Epidermal melanocyte (primary cell): Measurements from ENCODE around the gene BORCS5.
A peak's percentile ranks its signal among the peaks of the same experiment; 100 is the strongest.
"Not testable (repeated sequence)": the region's sequence is repeated elsewhere in the genome, so short reads cannot be mapped to it uniquely, and the experiment has no call there.

Experiments used
- DNase-seq: peaks from one replicate; pipeline ENCODE4 v3.0.0; 2011; ENCODE audit warnings: low spot score; ENCODE audit not compliant: insufficient read length

Gene BORCS5

GRCh38 chr12:12482959-12483358 is 126.1 kb downstream of the BORCS5 start:
- no peak for DNase-seq

GRCh38 chr12:12483438-12483837 is 126.6 kb downstream of the BORCS5 start:
- DNase-seq, result no peak

DNA sequence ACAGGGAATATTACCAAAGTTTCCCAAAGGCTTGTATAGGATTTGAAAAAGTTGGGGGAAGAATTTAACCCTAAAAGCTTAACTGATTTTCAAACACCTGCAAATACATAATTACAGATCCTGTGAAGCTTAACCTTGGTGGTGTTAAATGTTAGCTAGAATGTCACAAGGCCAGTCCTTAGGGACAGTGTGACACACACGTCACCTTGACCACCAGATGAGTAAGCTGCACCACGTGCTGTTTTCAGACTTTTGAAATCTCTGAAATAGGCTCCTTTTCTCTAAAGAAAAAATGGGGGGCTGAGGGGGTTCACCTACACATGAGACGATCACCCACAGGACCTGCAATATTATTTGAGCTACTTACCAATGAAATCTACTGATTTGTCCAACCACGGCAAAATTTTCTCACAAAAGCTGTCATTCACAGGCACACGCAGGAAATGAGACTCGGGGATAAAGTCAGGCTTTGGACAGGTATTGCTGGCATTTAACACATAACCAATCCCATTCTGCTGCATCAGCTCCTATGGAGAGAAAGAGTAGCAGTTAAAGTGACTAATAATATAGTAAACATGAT is 129.9 kb downstream of the BORCS5 start:
- DNase-seq, result no peak

- no peak for DNase-seq
Measured at GRCh38 chr12:12487490-12487889, 130.6 kb downstream of the BORCS5 start.

DNA sequence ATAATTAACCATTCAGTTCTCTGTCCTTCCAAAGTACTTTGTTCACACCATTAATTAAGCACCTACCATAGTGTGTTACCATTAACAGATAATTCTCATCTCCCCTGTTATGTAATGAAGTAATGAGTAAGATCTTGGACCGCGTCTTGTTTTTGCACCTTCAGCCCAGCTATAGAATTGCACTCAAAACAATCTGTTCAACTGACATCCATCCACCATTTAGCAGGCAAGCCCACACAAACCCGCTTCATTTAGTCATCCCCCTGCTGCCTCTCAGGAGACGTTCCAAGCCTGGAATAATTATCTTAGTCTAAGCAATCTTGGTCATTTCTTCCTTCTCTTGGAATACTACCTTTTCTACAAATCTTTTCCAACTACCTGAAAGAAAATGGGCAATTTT is 131.4 kb downstream of the BORCS5 start:
- no peak for DNase-seq

DNA sequence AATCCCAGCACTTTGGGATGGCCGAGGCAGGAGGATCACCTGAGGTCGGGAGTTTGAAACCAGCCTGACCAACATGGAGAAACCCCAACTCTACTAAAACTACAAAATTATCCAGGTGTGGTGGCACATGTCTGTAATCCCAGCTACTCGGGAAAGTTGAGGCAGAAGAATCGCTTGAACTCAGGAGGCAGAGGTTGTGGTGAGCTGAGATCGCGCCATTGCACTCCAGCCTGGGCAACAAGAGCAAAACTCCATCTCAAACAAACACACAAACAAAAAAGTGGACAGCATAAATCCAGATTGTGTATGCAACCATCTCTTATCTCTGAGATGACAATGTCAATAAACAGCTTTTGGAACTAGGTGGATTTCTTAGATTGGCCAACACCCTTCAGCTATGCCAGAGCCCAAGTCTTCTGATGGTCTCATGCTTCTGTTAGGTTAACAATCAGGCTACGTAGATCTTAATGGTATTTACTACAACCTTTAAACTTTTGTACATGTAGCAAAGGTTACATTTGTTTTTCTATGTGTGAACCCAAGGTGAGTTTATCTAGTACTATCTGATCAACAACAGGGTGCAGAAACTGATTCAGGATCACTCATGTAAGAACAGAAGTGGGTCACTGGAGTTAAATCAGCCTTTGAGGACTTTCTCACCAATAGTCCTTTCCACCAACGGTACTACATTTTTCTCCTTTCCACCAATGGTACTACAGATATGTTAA is 132.1 kb downstream of the BORCS5 start:
- no peak for DNase-seq

DNA sequence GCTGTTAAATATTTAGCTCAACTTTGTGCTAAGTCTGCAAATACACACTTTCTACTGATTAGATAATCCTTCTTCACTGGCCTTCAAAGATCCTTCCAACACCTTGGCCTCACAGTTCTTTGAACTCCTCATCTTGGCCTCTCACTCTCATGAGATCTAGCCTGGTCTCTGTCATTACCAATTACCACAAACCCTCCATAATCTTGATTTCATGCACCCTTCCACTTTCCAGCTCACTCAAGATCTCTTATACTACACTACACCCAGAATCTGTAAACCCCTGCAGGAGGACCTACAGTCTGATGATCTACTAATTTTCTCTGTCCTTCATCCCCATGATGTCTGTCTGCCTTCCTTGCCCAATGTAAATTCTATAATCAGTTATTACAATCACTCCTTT is 134.7 kb downstream of the BORCS5 start:
- no peak for DNase-seq

DNA sequence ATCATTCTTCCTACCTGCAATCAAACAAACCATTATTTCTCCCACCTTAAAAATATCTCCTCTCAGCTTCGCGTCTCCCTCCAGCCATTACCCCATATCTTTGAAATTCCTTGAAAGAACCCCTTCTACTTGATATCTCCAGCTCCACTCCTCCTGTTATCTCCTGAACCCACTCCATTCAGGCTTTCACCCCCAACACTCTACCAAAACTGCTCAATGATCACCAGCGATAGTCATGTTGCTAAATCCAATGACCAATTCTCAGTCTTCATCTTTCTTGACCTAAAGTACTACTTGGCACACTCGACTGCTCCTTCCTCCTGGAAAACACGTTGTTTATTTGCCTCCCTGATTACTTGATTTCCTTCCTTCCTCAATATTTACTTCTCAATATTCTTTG is 135.7 kb downstream of the BORCS5 start:
- no peak for DNase-seq

GRCh38 chr12:12495536-12495935 is 138.7 kb downstream of the BORCS5 start:
- no peak for DNase-seq

GRCh38 chr12:12498210-12498609 is 141.3 kb downstream of the BORCS5 start:
- DNase-seq, result no peak

- DNase-seq, result no peak
Measured at GRCh38 chr12:12499909-12500604, 143.2 kb downstream of the BORCS5 start.

DNA sequence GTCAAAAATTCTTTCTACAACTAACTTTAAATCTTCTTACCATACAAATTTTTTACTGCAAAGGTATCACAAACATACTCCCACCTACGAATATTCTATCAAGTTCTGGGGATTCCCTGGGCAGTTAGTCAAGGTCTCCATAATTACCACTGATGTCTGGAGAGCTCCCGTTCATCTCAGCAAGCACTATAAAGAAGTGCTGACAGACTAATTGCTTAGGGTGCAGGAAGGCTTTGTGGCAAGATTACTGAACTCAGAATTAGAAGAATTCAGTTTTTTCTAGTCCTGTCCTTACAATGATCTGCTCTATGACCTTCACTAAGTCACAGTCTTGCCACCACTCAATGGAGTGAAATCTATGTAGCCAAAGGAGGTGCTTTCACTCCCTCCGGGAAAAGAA is 144.2 kb downstream of the BORCS5 start:
- no peak for DNase-seq

DNA sequence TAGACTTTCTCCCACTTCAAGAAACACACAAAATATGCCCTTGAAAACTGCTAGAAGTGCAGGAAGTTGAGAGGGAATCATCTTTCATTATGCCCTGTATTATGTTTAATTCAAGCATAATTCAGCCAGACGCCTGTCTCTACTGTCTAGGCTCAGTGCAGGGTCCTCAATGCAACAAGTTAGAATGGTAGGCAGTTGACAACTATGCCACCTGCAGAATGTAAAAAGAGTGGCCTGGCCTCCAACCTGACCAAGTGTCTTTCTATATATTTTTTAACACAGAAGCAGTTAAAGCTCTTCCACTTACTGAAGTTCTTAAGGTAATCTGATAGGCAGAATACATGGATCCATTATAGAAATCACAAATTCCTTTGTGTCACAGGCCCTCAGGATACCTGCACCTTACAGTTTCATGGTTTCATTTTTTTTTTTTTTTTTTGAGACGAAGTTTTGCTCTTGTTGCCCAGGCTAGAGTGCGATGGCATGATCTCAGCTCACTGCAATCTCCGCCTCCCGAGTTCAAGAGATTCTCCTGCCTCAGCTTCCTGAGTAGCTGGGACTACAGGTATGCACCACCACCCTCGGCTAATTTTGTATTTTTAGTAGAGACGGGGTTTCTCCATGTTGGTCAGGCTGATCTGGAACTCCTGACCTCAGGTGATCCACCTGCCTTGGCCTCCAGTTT is 145.4 kb downstream of the BORCS5 start:
- not testable (repeated sequence) for DNase-seq

DNA sequence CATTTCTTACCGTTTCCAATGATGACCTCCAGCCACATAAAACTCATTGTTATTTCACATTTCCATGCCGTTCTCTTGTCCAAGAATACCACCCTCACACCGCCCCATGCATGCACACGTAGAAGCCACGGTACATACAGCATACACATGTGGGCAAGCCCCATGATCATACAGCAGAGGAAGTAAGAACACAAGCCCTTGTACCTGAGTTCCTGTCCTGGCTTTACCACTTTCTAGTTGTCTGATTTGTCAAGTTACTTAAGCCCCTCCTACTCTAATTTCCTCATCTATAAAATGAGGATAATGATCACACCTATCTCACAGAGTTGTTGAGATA is 145.9 kb downstream of the BORCS5 start:
- no peak for DNase-seq

DNA sequence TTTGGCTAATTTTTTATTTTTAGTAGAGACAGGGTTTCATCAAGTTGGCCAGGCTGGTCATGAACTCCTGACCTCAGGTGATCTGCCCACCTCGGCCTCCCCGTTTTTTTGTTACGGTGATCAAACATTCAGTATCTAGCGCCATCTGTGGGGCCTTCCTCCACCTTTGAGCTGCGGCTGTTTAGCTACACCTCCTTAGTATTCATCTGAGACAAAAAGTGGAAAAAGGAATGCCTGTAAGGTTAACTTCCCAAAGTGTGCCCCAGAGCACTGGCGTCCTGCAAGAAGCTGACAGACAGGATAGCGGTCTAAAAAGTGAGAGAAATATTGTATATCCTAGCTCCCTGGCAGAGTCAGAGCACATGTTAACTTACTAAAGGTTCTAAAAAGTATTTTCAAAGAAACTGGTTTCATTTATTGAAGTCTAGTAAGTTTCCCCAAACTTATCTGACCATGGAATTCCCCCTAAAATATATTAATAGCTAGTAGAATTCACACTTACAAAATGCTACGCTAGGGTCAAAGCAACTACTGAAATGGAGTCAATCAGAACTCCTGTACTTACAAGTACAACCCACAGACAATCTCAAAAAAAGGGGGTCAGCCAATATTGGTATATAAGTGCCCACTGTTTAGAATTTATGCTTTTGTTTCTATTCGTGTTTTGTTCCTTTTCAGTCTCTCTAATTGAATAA is 146.7 kb downstream of the BORCS5 start:
- no peak for DNase-seq

DNA sequence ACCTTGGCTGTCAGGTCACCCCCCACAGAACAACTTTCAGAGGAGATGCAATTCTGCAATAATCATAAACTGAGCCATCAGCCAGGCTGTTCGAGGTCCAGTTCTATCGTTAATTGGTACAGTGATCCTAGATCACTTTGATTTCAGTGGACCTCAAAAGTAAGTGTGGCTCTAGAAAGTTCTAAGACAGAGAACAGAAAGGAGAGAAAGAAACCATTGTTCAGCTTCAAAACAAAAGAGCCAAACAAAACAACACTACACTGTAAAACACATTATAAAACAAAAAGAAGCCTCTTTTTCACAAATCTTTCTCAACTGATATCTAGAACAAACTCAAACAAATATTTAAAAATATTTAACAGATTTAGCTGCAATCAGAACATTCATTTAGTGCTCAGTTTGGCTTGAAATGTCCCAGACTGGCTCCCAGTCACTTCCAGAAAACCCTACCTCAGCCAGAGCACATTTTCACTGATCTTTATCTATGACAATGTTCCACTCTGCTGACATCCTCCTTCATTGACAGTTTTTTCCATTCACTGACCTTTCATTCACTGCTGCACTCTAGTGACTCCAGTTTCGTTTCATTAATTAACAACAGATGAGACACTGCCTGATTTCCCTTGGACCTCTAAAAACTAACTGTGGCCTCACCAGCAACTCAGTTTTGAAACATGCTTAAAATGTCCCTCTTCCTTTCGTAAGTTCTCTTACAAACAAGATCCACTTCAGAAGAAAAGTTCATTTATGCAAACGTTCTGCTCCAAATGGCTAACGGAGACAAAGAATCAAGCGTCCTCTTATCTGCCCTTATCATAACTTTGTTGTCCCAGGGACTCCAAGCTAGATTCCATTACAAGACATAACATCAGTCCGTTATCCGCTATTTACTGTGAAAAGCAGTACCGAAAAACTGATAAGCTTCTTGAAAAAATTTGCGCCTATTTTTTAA is 148.9 kb downstream of the BORCS5 start:
- peak; percentile 52 for DNase-seq

GRCh38 chr12:12506496-12506890 is 149.6 kb downstream of the BORCS5 start:
- no peak for DNase-seq

DNA sequence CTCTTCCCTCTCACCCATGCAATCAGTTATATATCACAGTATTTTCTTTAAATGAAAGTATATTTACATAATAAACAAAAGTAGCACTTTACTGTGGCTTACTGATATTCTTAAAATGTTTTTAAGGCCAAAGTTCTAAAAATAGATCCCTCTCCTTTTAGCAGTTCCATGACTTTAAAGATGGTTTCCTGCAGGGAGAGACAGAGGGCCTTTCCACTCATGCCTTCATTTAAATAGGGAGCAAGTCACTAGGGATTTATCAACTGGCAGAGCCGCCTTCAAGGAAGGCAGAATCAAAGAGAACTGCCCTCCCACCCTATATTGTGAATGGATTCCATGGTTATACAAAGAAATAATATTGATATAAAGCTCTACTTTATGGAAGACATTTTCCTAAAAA is 150.2 kb downstream of the BORCS5 start:
- no peak for DNase-seq

DNA sequence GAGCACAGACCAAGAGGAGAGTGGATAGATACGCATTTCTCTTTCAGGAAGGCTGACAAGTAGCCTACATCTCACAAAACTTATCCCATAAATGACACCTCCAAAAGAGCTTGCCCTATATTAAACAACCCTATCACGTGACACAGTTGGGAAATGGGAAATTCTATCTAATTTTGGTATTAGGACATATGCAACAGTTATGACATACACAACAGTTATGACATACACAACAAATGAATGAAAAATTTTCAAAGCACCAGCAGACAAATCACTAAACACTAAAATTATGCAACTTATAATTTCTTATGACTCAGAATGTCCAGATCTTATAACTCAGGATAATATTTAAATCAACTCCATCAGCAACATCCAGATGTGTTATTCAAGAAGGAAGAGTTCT is 151.7 kb downstream of the BORCS5 start:
- DNase-seq, result no peak

DNA sequence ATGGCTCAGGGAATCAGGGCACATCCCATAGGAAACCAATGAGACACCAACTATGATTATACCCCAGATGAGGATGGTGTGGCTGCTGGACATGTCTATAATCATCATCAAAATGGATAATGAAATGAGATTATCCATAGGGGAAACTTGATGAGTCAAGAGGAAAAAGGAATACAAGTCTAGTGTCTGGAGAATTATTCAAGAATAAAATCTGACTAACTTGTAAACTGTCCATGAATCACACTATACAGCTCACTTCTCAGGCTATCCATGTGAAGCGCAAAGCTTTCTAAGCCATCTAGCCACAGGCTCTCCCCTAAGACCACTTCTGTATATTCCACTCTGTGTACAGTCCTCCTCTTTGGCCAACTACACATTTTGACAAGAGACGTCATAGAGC is 153.3 kb downstream of the BORCS5 start:
- no peak for DNase-seq

DNA sequence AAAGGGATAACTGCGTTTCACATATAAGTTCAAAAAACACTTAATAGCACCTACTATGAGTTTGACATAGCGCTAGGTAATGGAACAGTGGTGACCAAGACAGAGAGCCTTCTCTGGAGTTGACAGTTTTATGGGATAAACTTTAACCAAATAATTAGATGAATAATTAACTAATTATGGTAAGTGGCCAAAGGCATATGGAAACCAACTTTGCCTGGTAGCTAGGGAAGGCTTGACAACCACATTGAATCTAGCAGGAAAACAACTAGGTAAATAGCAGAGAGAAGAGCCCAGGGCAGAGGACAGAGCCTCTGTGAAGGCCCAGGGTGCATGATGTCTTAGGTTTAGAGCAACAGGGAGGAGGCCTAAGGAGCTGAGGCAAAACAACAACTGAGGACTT is 153.7 kb downstream of the BORCS5 start:
- no peak for DNase-seq
